Kidney (tissue), 14 donors: ENCODE data around the gene KIF6. TPM values are rescaled to one million over a fixed set of nuclear protein-coding genes. Genes with fewer than 3 reads are reported as not detected.
A peak's percentile ranks its signal among the peaks of the same experiment; 100 is the strongest.

ENCODE experiments used
- DNase-seq, 5 donors: peaks; one replicate each; pipeline ENCODE4 v3.0.0-alpha.2; 2013 to 2020
- FAIRE-seq: peaks from 2 replicates; lab custom pipeline; 2012; peaks lifted over from hg19 to GRCh38; lab: Jason Lieb, UNC
- H3K27ac ChIP-seq, 2 donors: one replicate each; pipeline ENCODE4 v1.7.0; 2013; ENCODE audit warnings: low read depth in 2 of 2, low read length in 2 of 2, inconsistent platforms in 1 of 2
- H3K27me3 ChIP-seq: one replicate; pipeline ENCODE4 v1.7.1; 2013; ENCODE audit warnings: low read length, inconsistent platforms; ENCODE audit not compliant: control insufficient read depth, insufficient read depth
- H3K36me3 ChIP-seq, 3 donors: one replicate each; pipeline versions ENCODE4 v1.7.0 to v1.7.1; 2013; ENCODE audit warnings: low read length in 3 of 3, control low read depth in 1 of 3, inconsistent platforms in 1 of 3; ENCODE audit not compliant: insufficient read depth in 3 of 3, control insufficient read depth in 2 of 3
- H3K4me1 ChIP-seq, 3 donors: one replicate each; pipeline versions ENCODE4 v1.7.0 to v1.7.1; 2013; ENCODE audit warnings: low read length in 3 of 3, inconsistent platforms in 1 of 3, low read depth in 1 of 3; ENCODE audit not compliant: control insufficient read depth in 2 of 3, insufficient read depth in 2 of 3
- H3K4me3 ChIP-seq, 3 donors: one replicate each; pipeline versions ENCODE4 v1.7.0 to v1.8.1; 2013; ENCODE audit warnings: low read length in 3 of 3, control low read depth in 1 of 3, inconsistent platforms in 1 of 3
- H3K9ac ChIP-seq, 3 donors: one replicate each; pipeline versions ENCODE4 v1.7.0 to v1.7.1; 2013; ENCODE audit warnings: low read length in 3 of 3, control low read depth in 1 of 3, inconsistent platforms in 1 of 3
- H3K9me3 ChIP-seq, 3 donors: one replicate each; pipeline versions ENCODE4 v1.7.0 to v1.7.1; 2013; ENCODE audit warnings: low read length in 3 of 3, control low read depth in 1 of 3, inconsistent platforms in 1 of 3; ENCODE audit not compliant: control insufficient read depth in 2 of 3, insufficient read depth in 1 of 3
- CTCF ChIP-seq: IDR thresholded peaks from 3 replicates; pipeline ENCODE4 v1.5.1; 2012; ENCODE audit warnings: mild to moderate bottlenecking, moderate library complexity, borderline replicate concordance; ENCODE audit not compliant: insufficient read depth; ENCODE audit errors: extremely low read depth
- intact Hi-C: fragments of 100-400 bp; cut with DNase I; formaldehyde crosslinking; loops from one replicate; pipeline ENCODE4 v1.11.1; 2022
- polyA plus RNA-seq: library from polyadenylated mRNA; stranded (reverse); fragments of 350-450 nt; fragmentation: Illumina TruSeq; extraction: RNeasy Lipid Tissue Mini Kit (QIAGEN cat#74804); gene quantifications from one replicate; pipeline ENCODE4 v1.2.3, GENCODE V29; 2014; ENCODE audit warnings: low read depth, low replicate concordance; ENCODE audit not compliant: insufficient read depth
- total RNA-seq: library from RNA; stranded (reverse); fragmentation: NEBNext Ultra II Directional; extraction: Animal tissue kit (Norgen Biotek cat#: 25700); gene quantifications from one replicate; pipeline ENCODE4 v1.2.1, GENCODE V29; 2021
- donor health status: control.
- donor health status: control.
- donor health status: control.
- donor health status: control.
- donor health status: control.
- donor health status: DM: yes; HTN: yes; CAD: no.
- donor health status: Normal renal cell carcinoma (clear cell type).

Gene KIF6
- total and polyA plus RNA-seq, 2 donors from 2014 or later = 1.7 to 2.9 TPM

GRCh38 chr6:39317256-39317655 is 408.0 kb downstream of the KIF6 start:
- Histone ChIP-seq H3K9me3 (no peaks in the 10 kb centered on the region), H3K36me3 (no peaks in the 10 kb centered on the region), H3K9ac (no peak overlapping the region), H3K4me1 (peaks cover 0 to 5% (median 0%) of the 10 kb centered on the region in 3 donors), H3K27ac (no peak overlapping the region), H3K27me3 (peaks cover 9% of the 10 kb centered on the region), H3K4me3 (no peak overlapping the region)
- intact Hi-C loops = loop anchor here (10.0 kb wide), 1 partner anchor 342 kb away; no protein-coding TSS in a partner anchor
- FAIRE-seq (no peak), DNase-seq (no peak)
- TF ChIP-seq CTCF = no peak

- DNase-seq = peak in 2 of 5 donors; percentile 11 to 25
- H3K36me3 ChIP-seq = no peaks in the 10 kb centered on the region
- H3K9me3 ChIP-seq = no peaks in the 10 kb centered on the region
- no peak within 1 kb of the TSS for H3K4me3 ChIP-seq
- intact Hi-C loops = loop anchor here (10.0 kb wide), 1 partner anchor 340 kb away; no protein-coding TSS in a partner anchor
- no peak within 1 kb of the TSS for H3K27ac ChIP-seq
- TF ChIP-seq CTCF = no peak
- H3K4me1 ChIP-seq = peaks cover 0 to 5% (median 0%) of the 10 kb centered on the region in 3 donors
- no peak within 1 kb of the TSS for H3K9ac ChIP-seq
- FAIRE-seq = no peak
- H3K27me3 ChIP-seq = peaks cover 21% of the 10 kb centered on the region
These were observed 410.9 kb downstream of the KIF6 start, which contains the start of gene KCNK17 for GRCh38 chr6:39314273-39314795. TSS of gene KCNK17 (minus strand) at chr6:39314419. CDS start at chr6:39314320, 99 bp downstream.

GRCh38 chr6:39313526-39314272 is 411.5 kb downstream of the KIF6 start:
- no peak overlapping the region for H3K4me3 ChIP-seq
- no peak for FAIRE-seq

More at GRCh38 chr6:39313526-39314272, 411.5 kb downstream of the KIF6 start:
- peak in 3 of 5 donors; percentile 20 to 41 (median 31) for DNase-seq
- no peak for TF ChIP-seq CTCF
- Histone ChIP-seq H3K36me3 (no peaks in the 10 kb centered on the region), H3K27ac (no peak overlapping the region), H3K9me3 (no peaks in the 10 kb centered on the region), H3K9ac (no peak overlapping the region), H3K4me1 (peaks cover 0 to 5% (median 0%) of the 10 kb centered on the region in 3 donors), H3K27me3 (peaks cover 21% of the 10 kb centered on the region)
- intact Hi-C loops = loop anchor here (10.0 kb wide), 1 partner anchor 339 kb away; no protein-coding TSS in a partner anchor
